ENCODE results near the gene ITPRIPL2.

- TF ChIP-seq, protein P1, sequence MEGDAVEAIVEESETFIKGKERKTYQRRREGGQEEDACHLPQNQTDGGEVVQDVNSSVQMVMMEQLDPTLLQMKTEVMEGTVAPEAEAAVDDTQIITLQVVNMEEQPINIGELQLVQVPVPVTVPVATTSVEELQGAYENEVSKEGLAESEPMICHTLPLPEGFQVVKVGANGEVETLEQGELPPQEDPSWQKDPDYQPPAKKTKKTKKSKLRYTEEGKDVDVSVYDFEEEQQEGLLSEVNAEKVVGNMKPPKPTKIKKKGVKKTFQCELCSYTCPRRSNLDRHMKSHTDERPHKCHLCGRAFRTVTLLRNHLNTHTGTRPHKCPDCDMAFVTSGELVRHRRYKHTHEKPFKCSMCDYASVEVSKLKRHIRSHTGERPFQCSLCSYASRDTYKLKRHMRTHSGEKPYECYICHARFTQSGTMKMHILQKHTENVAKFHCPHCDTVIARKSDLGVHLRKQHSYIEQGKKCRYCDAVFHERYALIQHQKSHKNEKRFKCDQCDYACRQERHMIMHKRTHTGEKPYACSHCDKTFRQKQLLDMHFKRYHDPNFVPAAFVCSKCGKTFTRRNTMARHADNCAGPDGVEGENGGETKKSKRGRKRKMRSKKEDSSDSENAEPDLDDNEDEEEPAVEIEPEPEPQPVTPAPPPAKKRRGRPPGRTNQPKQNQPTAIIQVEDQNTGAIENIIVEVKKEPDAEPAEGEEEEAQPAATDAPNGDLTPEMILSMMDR (IDR thresholded peaks at IDR 0.05) = no peak
- TF ChIP-seq POLR2AphosphoS5 (IDR thresholded peaks at IDR 0.05; ENCODE audit: insufficient read depth in 1 of 2, low read depth in 1 of 2) = no peak
Measured at GRCh38 chr16:19145010-19145409, 31.2 kb downstream of the ITPRIPL2 start.

Data from vagina (tissue), 2 donors.